Stimulated activated CD4-positive, alpha-beta T cell treated with anti-CD3 and anti-CD28 coated beads, Interleukin-2, amount 100 ng/mL, for 24 hours (primary cell): Measurements from ENCODE around the gene GPRIN3.
"Not testable (repeated sequence)": the region's sequence is repeated elsewhere in the genome, so short reads cannot be mapped to it uniquely, and the experiment has no call there.

ENCODE experiments used
- DNase-seq, 2 donors: peaks; one replicate each; pipeline ENCODE4 v3.0.0-alpha.2; 2020

Gene GPRIN3

DNA sequence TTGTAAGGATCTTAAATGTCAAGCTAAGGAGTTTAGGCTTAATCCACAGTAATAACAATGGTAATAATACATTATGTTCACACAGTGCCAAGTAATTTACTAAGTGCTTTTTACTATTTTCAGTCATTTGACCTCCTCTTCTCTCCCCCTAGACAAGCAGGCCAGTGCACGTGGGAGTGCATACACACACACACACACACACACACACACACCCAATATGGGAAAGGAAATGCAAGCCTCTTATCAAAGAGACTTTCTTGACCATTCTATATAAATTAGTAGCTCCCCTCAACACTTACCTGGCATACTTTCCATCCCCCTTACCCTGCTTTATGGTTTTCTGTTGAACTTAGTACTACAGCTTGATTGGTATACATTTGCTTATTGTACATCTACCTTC lies 3.8 kb upstream of the GPRIN3 start:
- no peak for DNase-seq

- not testable (repeated sequence) for DNase-seq
Observed at GRCh38 chr4:89309154-89309553, 1.6 kb upstream of the GPRIN3 start.

GRCh38 chr4:89308161-89308500 lies 531 bp upstream of the GPRIN3 start:
- DNase-seq = no peak

GRCh38 chr4:89307178-89307445 lies 488 bp downstream of the GPRIN3 start:
- no peak for DNase-seq

GRCh38 chr4:89306486-89307177 lies 968 bp downstream of the GPRIN3 start:
- no peak for DNase-seq

GRCh38 chr4:89305712-89306437 lies 1.7 kb downstream of the GPRIN3 start:
- DNase-seq = no peak

GRCh38 chr4:89305028-89305427 lies 2.6 kb downstream of the GPRIN3 start:
- no peak for DNase-seq

- no peak for DNase-seq
Observed at GRCh38 chr4:89303814-89304388, 3.7 kb downstream of the GPRIN3 start.

GRCh38 chr4:89303177-89303576 lies 4.4 kb downstream of the GPRIN3 start:
- DNase-seq = peak; percentile 38 to 54

GRCh38 chr4:89301902-89302301 lies 5.7 kb downstream of the GPRIN3 start:
- DNase-seq = no peak

- DNase-seq = no peak
Observed at GRCh38 chr4:89301003-89301402, 6.6 kb downstream of the GPRIN3 start.

DNA sequence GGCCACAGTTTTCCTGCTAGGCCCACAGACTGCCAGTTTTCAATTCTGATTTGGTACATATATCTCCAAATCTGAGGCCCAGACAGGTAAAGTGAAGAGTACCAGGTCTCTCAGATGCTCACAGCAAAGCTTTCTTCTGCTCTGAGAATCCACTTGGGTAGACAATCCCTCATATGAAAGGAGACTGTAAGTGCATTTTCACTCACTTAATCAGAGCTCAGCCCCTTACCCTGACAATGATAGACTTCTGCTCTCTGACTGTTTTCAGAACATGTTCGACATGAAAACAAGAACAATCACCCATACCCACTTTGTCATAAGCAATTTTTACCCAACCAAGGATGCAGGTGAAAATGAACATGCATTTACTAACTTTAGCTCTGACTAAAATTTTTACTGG lies 7.1 kb downstream of the GPRIN3 start:
- DNase-seq = no peak

GRCh38 chr4:89300060-89300459 lies 7.5 kb downstream of the GPRIN3 start:
- DNase-seq = no peak

- DNase-seq = no peak
Observed at GRCh38 chr4:89299153-89299791, 8.3 kb downstream of the GPRIN3 start.

- DNase-seq = no peak
Observed at GRCh38 chr4:89298788-89299152, 8.8 kb downstream of the GPRIN3 start.

DNA sequence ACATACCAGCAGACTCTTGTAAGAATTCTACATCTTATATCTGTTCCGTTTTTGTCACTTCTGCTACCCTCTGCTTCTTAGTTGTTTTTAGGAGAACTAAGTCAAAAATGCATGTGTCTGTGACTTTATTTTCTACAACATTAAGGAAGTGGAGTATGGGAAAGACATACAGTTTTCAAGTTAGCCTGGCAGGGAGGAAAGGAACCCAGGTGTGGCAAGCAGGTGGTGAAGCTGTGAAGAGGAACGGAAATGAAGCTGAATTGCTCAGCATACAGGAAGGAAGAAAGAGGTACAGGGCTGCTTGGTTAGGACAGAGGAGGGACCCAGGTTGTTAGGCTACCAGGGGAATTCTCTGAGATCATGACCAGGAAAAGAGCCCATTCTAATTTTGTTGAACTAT lies 9.4 kb downstream of the GPRIN3 start:
- DNase-seq = no peak

DNA sequence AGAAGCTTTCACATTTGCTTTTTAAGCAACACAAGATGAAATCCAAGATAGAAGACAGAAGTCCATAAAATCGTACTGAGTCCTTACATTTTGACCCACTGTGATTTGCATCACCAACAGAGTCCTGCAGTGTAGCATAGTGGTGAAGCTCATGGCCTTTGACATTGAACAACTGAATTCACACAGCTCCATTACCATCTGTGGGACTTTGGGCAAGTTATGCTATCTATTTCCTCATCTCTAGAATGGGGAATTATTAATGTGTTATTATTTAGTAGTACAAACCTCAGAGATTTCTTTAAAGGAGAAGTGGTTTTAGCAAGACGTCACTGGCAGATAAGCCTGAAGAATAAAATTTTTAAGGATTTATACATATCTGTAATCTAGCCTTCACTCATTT lies 10.7 kb downstream of the GPRIN3 start:
- DNase-seq = no peak

- DNase-seq = no peak
Observed at GRCh38 chr4:89296399-89296798, 11.2 kb downstream of the GPRIN3 start.

DNA sequence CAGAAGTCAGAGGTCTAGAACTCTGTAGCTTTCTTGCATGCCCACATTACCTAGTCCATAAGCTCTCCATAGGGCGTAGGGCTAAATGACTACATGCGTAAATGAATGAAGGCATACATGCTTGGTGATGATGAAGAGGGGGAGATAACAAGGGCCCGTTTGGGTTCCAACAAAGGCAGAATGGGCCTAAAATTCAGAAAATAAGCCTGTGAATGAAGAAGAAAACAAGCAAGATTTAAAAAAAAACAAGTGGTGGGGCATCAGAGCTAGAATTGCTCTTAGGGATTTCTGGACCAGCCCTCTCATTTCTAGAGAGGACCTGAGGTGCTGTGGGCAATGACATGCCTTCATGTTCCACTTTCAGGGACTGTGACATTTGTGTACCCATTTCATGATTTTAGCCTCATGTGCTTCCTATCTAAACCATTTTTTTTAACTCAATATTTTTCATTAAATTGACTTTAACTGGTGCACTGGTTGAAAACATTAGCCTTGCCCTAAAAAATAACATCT lies 12.1 kb downstream of the GPRIN3 start:
- DNase-seq = no peak

- DNase-seq = no peak
Observed at GRCh38 chr4:89294573-89295269, 12.9 kb downstream of the GPRIN3 start.

DNA sequence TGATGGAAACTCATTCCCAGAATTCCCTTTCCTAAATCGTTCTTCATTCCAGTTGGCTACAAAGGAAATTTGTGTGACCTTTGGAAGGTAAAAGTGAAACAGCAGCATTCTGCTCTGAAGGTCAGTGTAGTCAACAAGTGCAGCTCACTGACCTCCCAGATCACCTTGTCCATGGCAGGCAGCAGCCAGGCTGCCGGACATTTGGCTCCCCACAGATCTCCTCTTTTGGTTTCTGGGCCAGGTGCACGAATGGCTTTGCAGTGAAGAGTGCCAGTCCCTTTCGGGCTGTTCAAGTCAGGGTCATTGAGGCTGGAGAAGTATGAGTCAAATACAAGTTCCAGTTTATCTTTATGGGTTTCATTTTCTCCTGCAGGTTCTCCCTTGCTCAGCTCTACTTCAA lies 14.3 kb downstream of the GPRIN3 start:
- DNase-seq = no peak

GRCh38 chr4:89290727-89291516 lies 16.7 kb downstream of the GPRIN3 start:
- no peak for DNase-seq

GRCh38 chr4:89289312-89289711 lies 18.3 kb downstream of the GPRIN3 start:
- DNase-seq = no peak
